Hepatocyte (in vitro differentiated cells): ENCODE measurements around the gene MAMSTR.

Source experiments
- EZH2 ChIP-seq: fragments of 200-600 bp; sonication (generic); IDR thresholded peaks from 2 replicates; pipeline ENCODE4 v1.6.1; 2016; ENCODE audit warnings: antibody characterized with exemption, mild to moderate bottlenecking, borderline replicate concordance
- EZH2phosphoT487 ChIP-seq: fragments of 200-600 bp; sonication (generic); IDR thresholded peaks from one replicate; pipeline ENCODE4 v1.6.1; 2018; ENCODE audit warnings: antibody characterized with exemption, mild to moderate bottlenecking, low read depth, moderate library complexity; ENCODE audit not compliant: unreplicated experiment, severe bottlenecking

GRCh38 chr19:48757089-48757675 lies 37.7 kb upstream of the MAMSTR start:
- TF ChIP-seq EZH2 = no peak
- TF ChIP-seq EZH2phosphoT487 = no peak
